Colonic mucosa (tissue), 4 donors: ENCODE measurements around the gene CHST14. TPM values are rescaled to one million over a fixed set of nuclear protein-coding genes. Genes with fewer than 3 reads are reported as not detected.
A peak's percentile ranks its signal among the peaks of the same experiment; 100 is the strongest.

ENCODE experiments used
- DNase-seq: peaks from one replicate; pipeline ENCODE4 v3.0.0-alpha.2; 2020
- H3K27ac ChIP-seq: fragments of 200-600 bp; one replicate; pipeline ENCODE4 v1.8.0; 2021
- H3K27me3 ChIP-seq: fragments of 200-600 bp; one replicate; pipeline ENCODE4 v1.8.0; 2021
- H3K36me3 ChIP-seq: fragments of 200-600 bp; one replicate; pipeline ENCODE4 v1.8.0; 2021
- H3K4me1 ChIP-seq: fragments of 200-600 bp; one replicate; pipeline ENCODE4 v1.8.0; 2021; ENCODE audit warnings: mild to moderate bottlenecking
- H3K4me3 ChIP-seq: fragments of 200-600 bp; one replicate; pipeline ENCODE4 v1.8.0; 2021
- H3K9ac ChIP-seq, 2 donors: one replicate each; pipeline ENCODE4 v1.7.0; 2013; ENCODE audit warnings: control low read depth in 2 of 2, low read depth in 2 of 2, low read length in 2 of 2
- H3K9me3 ChIP-seq: fragments of 200-600 bp; one replicate; pipeline ENCODE4 v1.8.0; 2021
- CTCF ChIP-seq: fragments of 200-600 bp; IDR thresholded peaks from one replicate; pipeline ENCODE4 v1.8.0; 2022; ENCODE audit warnings: antibody characterized with exemption, mild to moderate bottlenecking
- intact Hi-C: fragments of 100-400 bp; cut with DNase I; formaldehyde crosslinking; loops from one replicate; pipeline ENCODE4 v1.14.1; 2022
- total RNA-seq, 2 donors: library from RNA; stranded (reverse); fragmentation: NEBNext Ultra II Directional in 1 of 2; extraction: Animal tissue kit (Norgen Biotek cat#: 25700) in 1 of 2; gene quantifications; one replicate each; pipeline ENCODE4 v1.2.1, GENCODE V29; 2021
- donor health status: healthy.
- donor health status: DM: no; HTN: no; CAD: no.
- donor health status: DM: no; HTN: no; CAD: no.

Gene CHST14
- total RNA-seq, 2 donors from 2014 or later, result 3.9 to 4.5 TPM

- Histone ChIP-seq H3K4me1 (no peaks in the 10 kb centered on the region), H3K4me3 (no peak overlapping the region), H3K9ac (no peak overlapping the region), H3K9me3 (no peaks in the 10 kb centered on the region), H3K27ac (no peak overlapping the region), H3K27me3 (no peaks in the 10 kb centered on the region), H3K36me3 (no peaks in the 10 kb centered on the region)
- intact Hi-C loops, result no loop called here
- TF ChIP-seq CTCF, result no peak
- no peak for DNase-seq
Observed at GRCh38 chr15:40427188-40427587, 43.6 kb upstream of the CHST14 start.

GRCh38 chr15:40428185-40428584, 42.6 kb upstream of the CHST14 start:
- Histone ChIP-seq H3K36me3 (no peaks in the 10 kb centered on the region), H3K9me3 (no peaks in the 10 kb centered on the region), H3K4me3 (no peak overlapping the region), H3K9ac (no peak overlapping the region), H3K27me3 (no peaks in the 10 kb centered on the region), H3K4me1 (no peaks in the 10 kb centered on the region), H3K27ac (no peak overlapping the region)
- intact Hi-C loops, result no loop called here
- no peak for DNase-seq
- no peak for TF ChIP-seq CTCF

- no peak for TF ChIP-seq CTCF
- intact Hi-C loops, result no loop called here
Observed at GRCh38 chr15:40429068-40429710, 41.6 kb upstream of the CHST14 start.

GRCh38 chr15:40430271-40430805, 40.4 kb upstream of the CHST14 start:
- no peaks in the 10 kb centered on the region for H3K9me3 ChIP-seq
- DNase-seq, result peak; percentile 80
- H3K4me1 ChIP-seq, result no peaks in the 10 kb centered on the region
- no peak overlapping the region for H3K4me3 ChIP-seq
- H3K27me3 ChIP-seq, result no peaks in the 10 kb centered on the region
- no peak for TF ChIP-seq CTCF
- H3K9ac ChIP-seq, result no peak overlapping the region
- intact Hi-C loops, result no loop called here
- no peak overlapping the region for H3K27ac ChIP-seq
- no peaks in the 10 kb centered on the region for H3K36me3 ChIP-seq

More at GRCh38 chr15:40429068-40429710, 41.6 kb upstream of the CHST14 start:
- Histone ChIP-seq H3K9me3 (no peaks in the 10 kb centered on the region), H3K9ac (no peak overlapping the region), H3K4me1 (no peaks in the 10 kb centered on the region), H3K36me3 (no peaks in the 10 kb centered on the region), H3K27ac (no peak overlapping the region), H3K27me3 (no peaks in the 10 kb centered on the region), H3K4me3 (no peak overlapping the region)
- DNase-seq, result no peak

- no peaks in the 10 kb centered on the region for H3K36me3 ChIP-seq
- H3K9ac ChIP-seq, result peak overlapping the region; percentile 40 to 51
- H3K27ac ChIP-seq, result no peak overlapping the region
- H3K4me3 ChIP-seq, result no peak overlapping the region
- intact Hi-C loops, result no loop called here
- H3K9me3 ChIP-seq, result no peaks in the 10 kb centered on the region
- H3K4me1 ChIP-seq, result peaks cover 5% of the 10 kb centered on the region
- DNase-seq, result no peak
- no peaks in the 10 kb centered on the region for H3K27me3 ChIP-seq
- TF ChIP-seq CTCF, result no peak
Observed at GRCh38 chr15:40435023-40435709, 35.6 kb upstream of the CHST14 start.
